ENCODE results near the gene IL18R1. TPM values are rescaled to one million over a fixed set of nuclear protein-coding genes. Genes with fewer than 3 reads are reported as not detected.

Gene IL18R1
- total RNA-seq, 1 donor from 2014 or later = 18.2 TPM

GRCh38 chr2:102387763-102388546 is 32.4 kb downstream of the IL18R1 start:
- DNase-seq (ENCODE audit: low spot score) = no peak

- DNase-seq (ENCODE audit: low spot score) = no peak
Observed at GRCh38 chr2:102391565-102391964, 36.0 kb downstream of the IL18R1 start.

GRCh38 chr2:102392096-102392495 is 36.5 kb downstream of the IL18R1 start:
- no peak for DNase-seq (ENCODE audit: low spot score)

GRCh38 chr2:102392942-102393341 is 37.3 kb downstream of the IL18R1 start:
- DNase-seq (ENCODE audit: low spot score) = no peak

- no peak for DNase-seq (ENCODE audit: low spot score)
Observed at GRCh38 chr2:102396012-102396411, 40.4 kb downstream of the IL18R1 start.

- no peak for DNase-seq (ENCODE audit: low spot score)
Observed at GRCh38 chr2:102397209-102397608, 41.6 kb downstream of the IL18R1 start.

GRCh38 chr2:102399499-102400141 is 44.0 kb downstream of the IL18R1 start:
- DNase-seq (ENCODE audit: low spot score) = no peak

GRCh38 chr2:102401456-102401855 is 45.9 kb downstream of the IL18R1 start:
- no peak for DNase-seq (ENCODE audit: low spot score)

- no peak for DNase-seq (ENCODE audit: low spot score)
Observed at GRCh38 chr2:102401865-102402264, 46.3 kb downstream of the IL18R1 start.

GRCh38 chr2:102410952-102411351 is 55.4 kb downstream of the IL18R1 start:
- no peak for DNase-seq (ENCODE audit: low spot score)

GRCh38 chr2:102412199-102412598 is 56.6 kb downstream of the IL18R1 start:
- DNase-seq (ENCODE audit: low spot score) = no peak

GRCh38 chr2:102417946-102418345 is 62.4 kb downstream of the IL18R1 start:
- DNase-seq (ENCODE audit: low spot score) = no peak

GRCh38 chr2:102418421-102418961 is 62.9 kb downstream of the IL18R1 start:
- no peak for DNase-seq (ENCODE audit: low spot score)

GRCh38 chr2:102420290-102420689 is 64.7 kb downstream of the IL18R1 start:
- DNase-seq (ENCODE audit: low spot score) = no peak

- DNase-seq (ENCODE audit: low spot score) = no peak
Observed at GRCh38 chr2:102421890-102422759, 66.5 kb downstream of the IL18R1 start.

GRCh38 chr2:102422910-102423309 is 67.3 kb downstream of the IL18R1 start, which contains the start of gene IL18RAP:
IL18RAP (plus strand) TSS chr2:102423160; CDS start chr2:102423278, 118 bp downstream.
- DNase-seq (ENCODE audit: low spot score) = no peak

GRCh38 chr2:102423368-102423767 is 67.8 kb downstream of the IL18R1 start:
- no peak for DNase-seq (ENCODE audit: low spot score)

- no peak for DNase-seq (ENCODE audit: low spot score)
Observed at GRCh38 chr2:102424754-102425153, 69.2 kb downstream of the IL18R1 start.

- no peak for DNase-seq (ENCODE audit: low spot score)
Observed at GRCh38 chr2:102425441-102426132, 70.0 kb downstream of the IL18R1 start.

GRCh38 chr2:102427249-102427648 is 71.7 kb downstream of the IL18R1 start:
- no peak for DNase-seq (ENCODE audit: low spot score)

GRCh38 chr2:102428573-102428972 is 73.0 kb downstream of the IL18R1 start:
- DNase-seq (ENCODE audit: low spot score) = no peak
